A549 treated with Hydrocortisone at 1 μM for 4 hours (cell line): ENCODE results near the gene ZNF160. TPM values are rescaled to one million over a fixed set of nuclear protein-coding genes. Genes with fewer than 3 reads are reported as not detected.

Experiments used
- total RNA-seq: library from RNA; stranded (reverse); fragments of 200-300 nt; extraction: Qiagen RNA extraction; gene quantifications from 5 replicates; pipeline ENCODE4 v1.2.3, GENCODE V29; 2022

The ZNF160 gene
- total RNA-seq: 6.8 to 10.2 TPM (median 7.6 TPM) in 5 replicates

GRCh38 chr19:53103234-53104203 is at the start of gene ZNF160:
ZNF160 (minus strand) TSS chr19:53103422; CDS start chr19:53086276, 17,146 bp downstream.

GRCh38 chr19:53132141-53132991 is 29.1 kb upstream of the ZNF160 start, which contains the start of gene ZNF415:
ZNF415 (minus strand) TSS chr19:53132910; CDS start chr19:53122676, 10,234 bp downstream.

Other genes with a start within 250 kb of the ZNF160 start
- gene ZNF468, start 245.8 kb downstream of the ZNF160 start, total RNA-seq: 0.27 to 0.91 TPM (median 0.41 TPM) in 5 replicates
- gene ZNF320, start 205.8 kb downstream of the ZNF160 start, total RNA-seq: not detected in 5 replicates
- gene ZNF888, start 180.0 kb downstream of the ZNF160 start, total RNA-seq: not detected in 5 replicates
- gene ZNF816, start 140.5 kb downstream of the ZNF160 start, total RNA-seq: 0.03 to 0.20 TPM (median 0.12 TPM) in 4 of 5 replicates, not detected in the other
- gene ERVV-1, start 89.5 kb downstream of the ZNF160 start, total RNA-seq: not detected in 5 replicates
- gene ERVV-2, start 58.7 kb downstream of the ZNF160 start, total RNA-seq: not detected in 5 replicates
- gene ZNF415, start 29.5 kb upstream of the ZNF160 start, total RNA-seq: not detected in 5 replicates
- not detected in 5 replicates for gene ZNF347, start 55.6 kb upstream of the ZNF160 start, total RNA-seq
- not detected in 5 replicates for gene ZNF665, start 89.9 kb upstream of the ZNF160 start, total RNA-seq
- not detected in 5 replicates for gene ZNF677, start 151.5 kb upstream of the ZNF160 start, total RNA-seq
- gene VN1R2, start 154.9 kb upstream of the ZNF160 start, total RNA-seq: not detected in 5 replicates
- not detected in 5 replicates for gene VN1R4, start 164.3 kb upstream of the ZNF160 start, total RNA-seq
- gene ZNF845, start 230.3 kb upstream of the ZNF160 start, total RNA-seq: 3.1 to 5.0 TPM (median 3.6 TPM) in 5 replicates